Left renal cortex interstitium (tissue), 4 donors: ENCODE data around the gene SERPINA9. TPM values are rescaled to one million over a fixed set of nuclear protein-coding genes. Genes with fewer than 3 reads are reported as not detected.
"Not testable (repeated sequence)": the region's sequence is repeated elsewhere in the genome, so short reads cannot be mapped to it uniquely, and the experiment has no call there.

Source experiments
- DNase-seq, 4 donors: peaks; one replicate each; pipeline ENCODE4 v3.0.0-alpha.2; 2013; ENCODE audit warnings: low read depth in 4 of 4, low spot score in 2 of 4, missing footprints in 1 of 4
- polyA plus RNA-seq, 4 donors: library from polyadenylated mRNA; unstranded; fragments of 120-200 nt; gene quantifications; one replicate each; pipeline ENCODE4 v1.2.1, GENCODE V29; 2013; ENCODE audit not compliant: insufficient read length in 4 of 4

The SERPINA9 gene
- polyA plus RNA-seq, 4 donors = not detected

- no peak for DNase-seq
These were observed 10.9 kb upstream of the SERPINA9 start for GRCh38 chr14:94486883-94487282.

- DNase-seq = peak; percentile 27 to 35 (median 30)
These were observed 10.2 kb upstream of the SERPINA9 start for GRCh38 chr14:94485944-94486841.

DNA sequence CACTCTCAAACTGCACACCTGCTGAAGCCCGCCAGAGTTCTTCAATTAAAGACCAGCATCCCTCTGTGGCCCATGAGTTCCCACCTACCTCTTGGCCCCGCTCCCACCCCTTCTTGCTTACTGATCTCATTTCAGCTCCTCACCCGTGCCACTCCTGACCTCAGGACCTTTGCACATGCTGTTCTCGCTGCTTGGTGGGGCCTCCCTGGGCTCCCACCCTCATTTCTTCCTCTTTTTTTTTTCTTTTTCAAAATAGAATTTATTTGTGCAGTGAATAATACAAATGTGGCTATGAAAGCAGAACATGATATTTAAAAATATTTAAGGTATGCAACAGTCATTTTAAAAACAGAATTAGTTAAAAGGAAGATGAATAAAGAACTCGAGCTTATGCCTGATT is 8.5 kb upstream of the SERPINA9 start:
- no peak for DNase-seq

- no peak for DNase-seq
These were observed 7.8 kb upstream of the SERPINA9 start for GRCh38 chr14:94483729-94484275.

DNA sequence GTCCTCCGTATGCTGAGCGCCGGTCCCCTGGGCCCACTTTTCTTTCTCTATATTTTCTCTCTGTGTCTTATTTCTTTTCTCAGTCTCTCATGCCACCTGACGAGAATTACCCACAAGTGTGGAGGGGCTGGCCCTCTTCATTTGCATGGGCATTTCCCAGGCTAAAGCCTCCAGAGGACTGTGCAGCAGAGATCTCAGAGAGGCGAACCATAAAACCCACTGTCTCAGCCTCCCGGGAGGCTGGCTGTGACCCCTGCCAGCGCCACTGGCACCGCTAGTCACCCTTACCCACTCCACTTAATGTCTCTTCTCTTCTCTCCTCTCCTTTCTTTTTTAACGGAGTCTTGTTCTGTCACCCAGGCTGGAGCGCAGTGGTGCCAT is 7.1 kb upstream of the SERPINA9 start:
- DNase-seq = no peak

GRCh38 chr14:94482132-94483070 is 6.4 kb upstream of the SERPINA9 start:
- not testable (repeated sequence) for DNase-seq

GRCh38 chr14:94481468-94482131 is 5.6 kb upstream of the SERPINA9 start:
- DNase-seq = no peak

DNA sequence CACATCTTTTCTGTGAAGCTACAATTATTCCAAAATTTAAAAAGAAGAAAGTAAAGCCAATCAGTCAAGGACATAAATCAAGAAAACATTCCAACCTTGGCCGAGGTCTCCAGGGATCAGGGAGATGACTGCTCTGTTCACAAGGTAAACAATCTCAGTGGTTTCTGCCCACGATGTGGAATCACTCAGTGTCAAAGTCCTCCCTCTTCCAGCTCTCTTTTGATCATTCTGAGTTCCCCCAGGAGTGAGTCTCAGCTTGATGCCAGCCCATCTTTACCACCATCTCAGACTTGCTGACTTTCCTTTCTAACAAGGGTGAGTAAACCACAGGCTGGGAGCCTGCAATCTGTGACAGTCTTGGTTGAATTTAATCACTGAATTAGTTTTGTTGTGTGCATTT is 4.8 kb upstream of the SERPINA9 start:
- DNase-seq = peak in 2 of 4 donors; percentile 17 to 27

GRCh38 chr14:94478420-94478819 is 2.4 kb upstream of the SERPINA9 start:
- DNase-seq = no peak

- DNase-seq = no peak
These were observed 1.4 kb downstream of the SERPINA9 start for GRCh38 chr14:94474581-94475031.

DNA sequence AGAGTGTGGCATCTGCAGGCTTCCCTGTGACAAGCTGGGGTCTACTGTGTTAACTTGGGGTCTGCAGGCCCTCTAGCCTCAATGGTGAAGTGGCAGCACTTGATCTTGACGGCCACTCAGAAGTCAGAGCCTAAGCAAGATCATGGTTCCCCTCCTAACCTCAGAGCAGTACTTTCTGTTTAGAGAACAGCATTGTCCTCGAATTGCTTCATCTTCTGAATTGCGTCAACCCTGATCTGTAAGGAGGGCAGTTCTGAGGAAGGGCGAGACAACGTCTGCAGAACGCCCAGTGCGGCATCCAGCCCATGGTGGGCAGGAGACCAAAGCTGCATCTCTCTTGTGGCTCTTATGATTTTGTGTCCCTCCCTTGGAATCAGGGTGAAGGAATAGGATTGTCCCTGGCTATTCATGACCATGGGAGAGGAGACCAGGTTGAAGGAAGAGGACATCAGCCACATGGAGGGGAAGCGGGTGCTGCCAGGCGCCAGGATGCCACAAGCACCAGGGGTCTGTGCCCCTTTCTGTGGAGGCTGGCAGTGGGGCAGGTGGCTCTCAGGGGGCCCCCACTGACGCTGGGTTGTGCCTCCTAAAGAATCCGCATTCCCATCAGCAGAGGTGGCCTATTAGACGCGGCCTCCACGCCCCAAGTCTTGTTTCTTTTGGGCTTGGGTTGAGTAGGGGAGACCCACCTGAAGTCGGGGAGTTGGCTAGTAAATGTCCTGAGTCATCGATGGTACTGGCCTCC is 2.2 kb downstream of the SERPINA9 start:
- DNase-seq = no peak

- no peak for DNase-seq
These were observed 3.2 kb downstream of the SERPINA9 start for GRCh38 chr14:94472842-94473241.

DNA sequence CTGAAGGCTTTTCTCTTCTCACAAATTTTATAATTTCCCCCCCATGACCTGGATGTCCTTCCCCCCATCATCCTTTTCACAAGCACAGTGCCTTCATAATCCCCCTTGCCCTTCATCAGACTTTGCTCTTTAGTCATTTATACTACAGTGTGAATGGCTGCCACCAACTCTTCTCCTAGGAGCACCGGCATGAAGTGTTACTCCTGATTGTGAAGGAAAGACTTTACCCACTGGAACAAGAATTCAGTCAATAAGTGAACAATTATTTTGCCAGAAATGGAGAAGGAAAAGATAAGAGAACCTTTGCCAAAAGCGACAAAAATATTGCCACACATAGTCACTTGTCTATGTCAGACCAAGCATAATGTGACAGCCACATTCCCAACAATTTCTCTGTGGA is 5.0 kb downstream of the SERPINA9 start:
- no peak for DNase-seq

DNA sequence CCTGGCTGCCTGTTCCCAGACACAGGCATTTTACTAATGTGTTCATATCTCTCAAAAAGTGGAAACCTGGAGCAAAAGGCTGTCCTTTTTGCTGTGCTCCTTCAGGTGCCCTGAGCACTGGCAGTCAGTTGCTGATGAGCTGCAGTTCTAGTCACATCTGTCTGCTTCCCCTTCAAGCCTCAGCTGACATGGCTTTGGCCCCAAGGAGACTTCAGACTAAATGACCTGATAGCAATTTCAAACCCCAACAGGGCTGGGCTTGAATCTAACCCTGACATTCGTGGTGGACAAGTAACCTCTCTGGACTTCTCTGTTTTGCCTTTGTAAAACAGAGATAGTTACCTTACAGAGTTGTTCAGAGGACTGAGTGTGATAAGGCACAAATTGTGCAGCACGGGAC is 5.7 kb downstream of the SERPINA9 start:
- DNase-seq = no peak

DNA sequence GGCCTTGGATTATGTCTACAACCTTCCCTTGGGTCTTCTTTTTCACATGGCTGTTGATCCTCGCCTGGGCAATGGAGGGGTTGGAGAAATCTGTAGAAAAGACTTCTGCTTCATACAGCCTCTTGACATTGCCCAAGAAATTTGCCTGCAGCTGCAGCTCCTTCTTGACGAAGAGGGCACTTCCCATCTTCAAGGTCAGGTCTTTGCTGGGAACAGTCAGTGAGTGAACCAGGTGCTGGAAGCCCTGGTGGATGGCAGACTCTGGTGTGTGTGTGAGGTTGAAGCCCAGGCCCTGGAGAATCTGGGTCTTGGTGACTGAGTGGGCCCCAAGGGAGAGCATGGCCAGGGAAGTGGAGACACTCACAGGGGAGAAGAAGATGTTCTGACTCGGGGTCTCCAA is 6.7 kb downstream of the SERPINA9 start:
- no peak for DNase-seq

- no peak for DNase-seq
These were observed 8.1 kb downstream of the SERPINA9 start for GRCh38 chr14:94467728-94468520.

DNA sequence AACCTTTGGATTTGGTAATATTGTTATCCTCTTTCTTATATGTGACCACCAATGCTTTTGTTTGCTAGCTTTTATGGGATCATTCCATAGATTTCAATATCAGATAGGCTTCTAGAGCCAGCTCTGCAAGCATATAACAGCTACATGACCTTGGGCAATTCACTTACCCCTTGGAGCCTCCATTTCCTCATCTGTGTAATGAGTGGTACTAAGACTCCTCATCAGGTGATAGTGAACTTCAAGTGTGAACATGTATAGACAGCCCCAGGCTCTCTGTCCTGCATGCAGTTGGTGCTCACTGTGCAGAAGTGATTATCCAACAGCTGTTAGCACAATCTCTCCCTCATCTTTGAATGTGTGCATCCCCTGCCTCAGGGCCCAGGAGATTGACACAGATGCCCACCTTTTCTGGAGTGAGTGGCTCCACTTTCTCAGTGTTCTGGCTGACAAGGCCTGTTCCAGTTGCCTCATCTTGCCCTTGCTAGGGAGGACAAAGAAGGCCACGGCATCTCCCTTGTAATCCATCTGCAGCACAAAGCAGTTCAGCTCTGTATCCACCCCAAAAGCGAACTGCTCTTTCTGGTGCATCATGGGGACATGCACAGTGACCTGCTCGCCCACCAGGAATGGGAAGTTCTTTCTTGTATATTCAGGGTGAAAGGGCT is 9.2 kb downstream of the SERPINA9 start:
- DNase-seq = no peak

GRCh38 chr14:94465042-94465441 is 11.0 kb downstream of the SERPINA9 start:
- DNase-seq = no peak
